ENCODE results near the gene SAMM50.
A peak's percentile ranks its signal among the peaks of the same experiment; 100 is the strongest.
"Not testable (repeated sequence)": the region's sequence is repeated elsewhere in the genome, so short reads cannot be mapped to it uniquely, and the experiment has no call there.

The SAMM50 gene

GRCh38 chr22:44000123-44000522 is 44.9 kb downstream of the SAMM50 start:
- no peak for DNase-seq (ENCODE audit: low spot score)

- no peak for DNase-seq (ENCODE audit: low spot score)
Measured at GRCh38 chr22:44001521-44001920, 46.3 kb downstream of the SAMM50 start.

- no peak for DNase-seq (ENCODE audit: low spot score)
Measured at GRCh38 chr22:44002324-44002723, 47.1 kb downstream of the SAMM50 start.

- DNase-seq (ENCODE audit: low spot score) = no peak
Measured at GRCh38 chr22:44002997-44003396, 47.8 kb downstream of the SAMM50 start.

GRCh38 chr22:44003405-44004103 is 48.3 kb downstream of the SAMM50 start:
- no peak for DNase-seq (ENCODE audit: low spot score)

GRCh38 chr22:44004104-44004460 is 48.8 kb downstream of the SAMM50 start:
- DNase-seq (ENCODE audit: low spot score) = no peak

- no peak for DNase-seq (ENCODE audit: low spot score)
Measured at GRCh38 chr22:44005524-44005923, 50.3 kb downstream of the SAMM50 start.

- DNase-seq (ENCODE audit: low spot score) = no peak
Measured at GRCh38 chr22:44012162-44012561, 56.9 kb downstream of the SAMM50 start.

- no peak for DNase-seq (ENCODE audit: low spot score)
Measured at GRCh38 chr22:44012591-44012990, 57.3 kb downstream of the SAMM50 start.

- DNase-seq (ENCODE audit: low spot score) = no peak
Measured at GRCh38 chr22:44014241-44014640, 59.0 kb downstream of the SAMM50 start.

GRCh38 chr22:44016586-44016985 is 61.3 kb downstream of the SAMM50 start:
- DNase-seq (ENCODE audit: low spot score) = not testable (repeated sequence)

- no peak for DNase-seq (ENCODE audit: low spot score)
Measured at GRCh38 chr22:44018594-44018993, 63.4 kb downstream of the SAMM50 start.

- no peak for DNase-seq (ENCODE audit: low spot score)
Measured at GRCh38 chr22:44019416-44019815, 64.2 kb downstream of the SAMM50 start.

GRCh38 chr22:44019846-44020245 is 64.6 kb downstream of the SAMM50 start:
- DNase-seq (ENCODE audit: low spot score) = peak; percentile 34

GRCh38 chr22:44020981-44021380 is 65.7 kb downstream of the SAMM50 start:
- DNase-seq (ENCODE audit: low spot score) = no peak

- peak; percentile 91 for DNase-seq (ENCODE audit: low spot score)
Measured at GRCh38 chr22:44023404-44024287, 68.4 kb downstream of the SAMM50 start.

- DNase-seq (ENCODE audit: low spot score) = peak; percentile 61
Measured at GRCh38 chr22:44024288-44024921, 69.2 kb downstream of the SAMM50 start, which contains the start of gene PARVB. PARVB (plus strand) TSS chr22:44024302; CDS start chr22:44024340, 38 bp downstream.

- DNase-seq (ENCODE audit: low spot score) = no peak
Measured at GRCh38 chr22:44025171-44026065, 70.2 kb downstream of the SAMM50 start.

GRCh38 chr22:44026066-44026629 is 70.9 kb downstream of the SAMM50 start:
- DNase-seq (ENCODE audit: low spot score) = peak; percentile 64

- DNase-seq (ENCODE audit: low spot score) = peak; percentile 89
Measured at GRCh38 chr22:44026630-44027511, 71.6 kb downstream of the SAMM50 start.
